TTC549 (cell line): ENCODE data around the gene HBE1.

Experiments used
- FAIRE-seq: peaks from 2 replicates; lab custom pipeline; 2012; peaks lifted over from hg19 to GRCh38; lab: Jason Lieb, UNC

Gene HBE1

DNA sequence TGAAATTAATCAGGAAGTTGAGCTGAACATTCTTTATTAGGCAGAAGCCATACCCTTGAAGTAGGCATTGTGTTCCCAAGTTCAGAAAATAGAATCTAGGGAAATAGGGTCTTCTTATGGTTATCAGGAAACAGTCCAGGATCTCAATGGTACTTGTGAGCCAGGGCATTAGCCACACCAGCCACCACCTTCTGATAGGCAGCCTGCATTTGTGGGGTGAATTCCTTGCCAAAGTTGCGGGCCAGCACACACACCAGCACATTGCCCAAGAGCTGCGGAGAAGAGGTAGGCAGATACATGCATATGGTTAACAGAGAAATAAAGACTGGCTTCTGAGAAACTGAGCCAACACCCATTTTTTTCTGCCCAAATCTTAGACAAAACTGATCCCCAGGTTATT lies 36.9 kb downstream of the HBE1 start:
- no peak for FAIRE-seq

- no peak for FAIRE-seq
Observed at GRCh38 chr11:5232176-5232575, 37.6 kb downstream of the HBE1 start.

DNA sequence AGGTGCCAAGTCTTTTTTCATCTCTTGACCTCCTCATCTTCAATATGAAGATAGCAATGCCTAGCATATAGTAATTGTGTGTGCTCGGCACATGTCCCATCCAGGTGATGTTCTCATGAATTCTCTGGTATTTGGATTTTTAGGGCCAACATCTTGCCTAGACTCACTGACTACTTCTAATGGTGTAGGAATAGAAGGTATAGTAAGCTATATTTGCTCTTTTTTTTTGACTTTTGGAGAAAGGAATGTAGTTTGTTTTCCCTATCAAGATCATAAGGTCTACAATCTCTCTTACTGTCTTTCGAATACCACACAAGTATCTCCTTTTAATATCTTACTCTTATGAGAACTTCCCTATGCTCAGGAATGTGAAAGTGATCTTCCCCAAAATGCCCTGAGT lies 38.6 kb downstream of the HBE1 start:
- FAIRE-seq: no peak

- FAIRE-seq: no peak
Observed at GRCh38 chr11:5230266-5230665, 39.5 kb downstream of the HBE1 start.

DNA sequence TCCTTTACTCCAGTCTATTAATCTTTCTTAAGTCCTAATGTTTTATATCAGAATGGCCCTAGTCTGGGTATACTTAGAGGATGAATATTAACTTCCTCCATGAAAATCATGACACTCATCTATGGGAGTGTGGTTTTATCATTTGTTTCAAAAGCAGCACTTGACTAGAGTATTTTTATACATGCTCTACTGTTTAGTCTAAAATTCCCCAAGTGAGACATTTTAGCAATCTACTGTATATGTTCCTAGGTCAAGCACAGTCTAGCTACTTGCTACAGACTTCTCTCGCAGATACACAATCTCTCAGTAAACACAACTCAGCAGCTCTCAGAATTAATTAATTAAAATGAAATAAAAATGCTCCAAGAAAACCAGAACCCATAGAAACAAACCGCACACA lies 39.9 kb downstream of the HBE1 start:
- no peak for FAIRE-seq

GRCh38 chr11:5229356-5229755 lies 40.4 kb downstream of the HBE1 start:
- no peak for FAIRE-seq

- no peak for FAIRE-seq
Observed at GRCh38 chr11:5228124-5228523, 41.6 kb downstream of the HBE1 start.

DNA sequence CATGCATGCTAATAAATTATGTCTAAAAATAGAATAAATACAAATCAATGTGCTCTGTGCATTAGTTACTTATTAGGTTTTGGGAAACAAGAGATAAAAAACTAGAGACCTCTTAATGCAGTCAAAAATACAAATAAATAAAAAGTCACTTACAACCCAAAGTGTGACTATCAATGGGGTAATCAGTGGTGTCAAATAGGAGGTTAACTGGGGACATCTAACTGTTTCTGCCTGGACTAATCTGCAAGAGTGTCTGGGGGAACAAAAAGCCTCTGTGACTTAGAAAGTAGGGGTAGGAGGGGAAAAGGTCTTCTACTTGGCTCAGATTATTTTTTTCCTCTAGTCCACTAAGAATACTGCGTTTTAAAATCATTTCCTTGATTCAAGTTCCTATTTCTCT lies 42.1 kb downstream of the HBE1 start:
- FAIRE-seq: no peak

DNA sequence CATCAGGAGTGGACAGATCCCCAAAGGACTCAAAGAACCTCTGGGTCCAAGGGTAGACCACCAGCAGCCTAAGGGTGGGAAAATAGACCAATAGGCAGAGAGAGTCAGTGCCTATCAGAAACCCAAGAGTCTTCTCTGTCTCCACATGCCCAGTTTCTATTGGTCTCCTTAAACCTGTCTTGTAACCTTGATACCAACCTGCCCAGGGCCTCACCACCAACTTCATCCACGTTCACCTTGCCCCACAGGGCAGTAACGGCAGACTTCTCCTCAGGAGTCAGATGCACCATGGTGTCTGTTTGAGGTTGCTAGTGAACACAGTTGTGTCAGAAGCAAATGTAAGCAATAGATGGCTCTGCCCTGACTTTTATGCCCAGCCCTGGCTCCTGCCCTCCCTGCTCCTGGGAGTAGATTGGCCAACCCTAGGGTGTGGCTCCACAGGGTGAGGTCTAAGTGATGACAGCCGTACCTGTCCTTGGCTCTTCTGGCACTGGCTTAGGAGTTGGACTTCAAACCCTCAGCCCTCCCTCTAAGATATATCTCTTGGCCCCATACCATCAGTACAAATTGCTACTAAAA lies 42.9 kb downstream of the HBE1 start, which contains the start of gene HBB:
Gene HBB (minus strand): TSS at position 340 of the 579 bp plus-strand sequence. CDS start 50 bp downstream, at position 290.
- no peak for FAIRE-seq

- no peak for FAIRE-seq
Observed at GRCh38 chr11:5225480-5225871, 44.3 kb downstream of the HBE1 start.

- no peak for FAIRE-seq
Observed at GRCh38 chr11:5224538-5225479, 44.9 kb downstream of the HBE1 start.

- no peak for FAIRE-seq
Observed at GRCh38 chr11:5223686-5224085, 46.1 kb downstream of the HBE1 start.

DNA sequence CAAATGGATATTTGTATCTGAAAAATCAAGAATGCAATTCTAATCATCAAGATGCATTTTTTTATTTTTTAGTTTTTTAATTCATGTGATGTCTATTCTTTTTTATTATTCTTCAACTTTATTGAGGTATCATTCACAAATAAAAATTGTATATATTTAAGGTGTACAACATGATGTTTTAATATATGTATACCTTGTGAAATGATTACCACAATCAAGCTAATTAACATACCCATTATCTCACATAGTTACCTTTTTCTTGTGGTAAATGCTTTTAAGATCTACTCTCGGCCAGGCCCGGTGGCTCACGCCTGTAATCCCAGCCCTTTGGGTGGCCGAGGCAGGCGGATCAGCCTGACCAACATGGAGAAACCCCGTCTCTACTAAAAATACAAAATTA lies 46.6 kb downstream of the HBE1 start:
- no peak for FAIRE-seq
